Endothelial cell of umbilical vein (primary cell): ENCODE results near the gene CCBE1.

Source experiments
- EZH2 ChIP-seq: IDR thresholded peaks from 2 replicates; pipeline ENCODE4 v1.6.1; 2012; ENCODE audit warnings: borderline replicate concordance, low read depth, mild to moderate bottlenecking, moderate library complexity, low read length, inconsistent platforms; ENCODE audit not compliant: severe bottlenecking
- FOS ChIP-seq: IDR thresholded peaks from 2 replicates; pipeline ENCODE4 v1.6.1; 2011; ENCODE audit warnings: mild to moderate bottlenecking, low read length, moderate library complexity, borderline replicate concordance; ENCODE audit not compliant: insufficient read depth
- GATA2 ChIP-seq: IDR thresholded peaks from 2 replicates; pipeline ENCODE4 v1.7.0; 2011; ENCODE audit warnings: low read depth, mild to moderate bottlenecking, moderate library complexity, mixed read lengths, low read length; ENCODE audit not compliant: insufficient read length, insufficient read depth
- MYC ChIP-seq: IDR thresholded peaks from one replicate; pipeline ENCODE4 v1.6.1; 2011; ENCODE audit warnings: mild to moderate bottlenecking, low read depth, low read length
- POLR2A ChIP-seq: IDR thresholded peaks from 2 replicates; pipeline ENCODE4 v1.6.1; 2012; ENCODE audit warnings: low read depth, mild to moderate bottlenecking, control low read depth, low read length
- POLR2AphosphoS5 ChIP-seq: IDR thresholded peaks from 2 replicates; pipeline ENCODE4 v1.6.1; 2012; ENCODE audit warnings: low read depth, mild to moderate bottlenecking, control low read depth, low read length, moderate library complexity; ENCODE audit not compliant: insufficient read depth
- TF ChIP-seq, protein P1 (sequence below): IDR thresholded peaks from 2 replicates; pipeline ENCODE4 v1.6.1; 2011; ENCODE audit not compliant: insufficient read depth, insufficient read length
- TF ChIP-seq, protein P2 (sequence below), 2 donors: IDR thresholded peaks; 1 replicate in 1 of 2; 2 replicates in 1 of 2; pipeline ENCODE4 v1.5.1; 2011; ENCODE audit warnings: low read length in 2 of 2, mild to moderate bottlenecking in 2 of 2, moderate library complexity in 2 of 2, control low read depth in 1 of 2, inconsistent platforms in 1 of 2, low read depth in 1 of 2; ENCODE audit not compliant: insufficient read depth in 1 of 2; ENCODE audit errors: extremely low read depth in 1 of 2

DNA sequence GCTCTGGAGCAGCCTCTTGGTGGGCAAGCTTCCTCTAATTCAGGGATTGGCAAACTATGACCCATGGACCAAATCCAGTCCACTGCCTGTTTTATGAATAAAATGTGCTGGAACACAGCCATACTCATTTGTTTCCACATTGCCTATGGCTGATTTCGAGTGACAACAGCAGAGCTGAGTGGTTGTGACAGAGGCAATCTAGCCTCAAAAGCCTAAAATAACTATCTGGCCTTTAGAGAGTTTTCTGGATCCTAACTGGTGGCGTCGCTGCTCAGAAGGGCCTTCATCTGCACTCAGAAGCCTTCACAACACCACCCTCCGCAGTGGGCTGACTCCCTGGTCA is 147.1 kb downstream of the CCBE1 start:
- no peak for TF ChIP-seq EZH2
- no peak for TF ChIP-seq POLR2A
- TF ChIP-seq POLR2AphosphoS5: no peak
- TF ChIP-seq, protein P1, sequence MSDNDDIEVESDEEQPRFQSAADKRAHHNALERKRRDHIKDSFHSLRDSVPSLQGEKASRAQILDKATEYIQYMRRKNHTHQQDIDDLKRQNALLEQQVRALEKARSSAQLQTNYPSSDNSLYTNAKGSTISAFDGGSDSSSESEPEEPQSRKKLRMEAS: no peak
- TF ChIP-seq, protein P2, sequence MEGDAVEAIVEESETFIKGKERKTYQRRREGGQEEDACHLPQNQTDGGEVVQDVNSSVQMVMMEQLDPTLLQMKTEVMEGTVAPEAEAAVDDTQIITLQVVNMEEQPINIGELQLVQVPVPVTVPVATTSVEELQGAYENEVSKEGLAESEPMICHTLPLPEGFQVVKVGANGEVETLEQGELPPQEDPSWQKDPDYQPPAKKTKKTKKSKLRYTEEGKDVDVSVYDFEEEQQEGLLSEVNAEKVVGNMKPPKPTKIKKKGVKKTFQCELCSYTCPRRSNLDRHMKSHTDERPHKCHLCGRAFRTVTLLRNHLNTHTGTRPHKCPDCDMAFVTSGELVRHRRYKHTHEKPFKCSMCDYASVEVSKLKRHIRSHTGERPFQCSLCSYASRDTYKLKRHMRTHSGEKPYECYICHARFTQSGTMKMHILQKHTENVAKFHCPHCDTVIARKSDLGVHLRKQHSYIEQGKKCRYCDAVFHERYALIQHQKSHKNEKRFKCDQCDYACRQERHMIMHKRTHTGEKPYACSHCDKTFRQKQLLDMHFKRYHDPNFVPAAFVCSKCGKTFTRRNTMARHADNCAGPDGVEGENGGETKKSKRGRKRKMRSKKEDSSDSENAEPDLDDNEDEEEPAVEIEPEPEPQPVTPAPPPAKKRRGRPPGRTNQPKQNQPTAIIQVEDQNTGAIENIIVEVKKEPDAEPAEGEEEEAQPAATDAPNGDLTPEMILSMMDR (IDR thresholded peaks at IDR 0.05; ENCODE audit: extremely low read depth in 1 of 2, insufficient read depth in 1 of 2, low read depth in 1 of 2, low read length in 2 of 2): no peak
- no peak for TF ChIP-seq MYC
- TF ChIP-seq FOS: no peak
- no peak for TF ChIP-seq GATA2
